Prostate gland (tissue), 2 donors: ENCODE measurements around the gene NFATC3. TPM values are rescaled to one million over a fixed set of nuclear protein-coding genes. Genes with fewer than 3 reads are reported as not detected.

Experiments used
- DNase-seq: peaks from one replicate; pipeline ENCODE4 v3.0.0-alpha.2; 2019; ENCODE audit warnings: low spot score
- H3K27ac ChIP-seq, 2 donors: fragments of 200-600 bp; sonication (generic); 2 replicates each; pipeline ENCODE4 v1.5.1; 2017 to 2019
- H3K27me3 ChIP-seq: fragments of 200-600 bp; sonication (generic); replicated peaks from 2 replicates; pipeline ENCODE4 v1.5.1; 2019; ENCODE audit not compliant: insufficient read depth
- H3K36me3 ChIP-seq, 2 donors: fragments of 200-600 bp; sonication (generic); 1 replicate in 1 of 2; 2 replicates in 1 of 2; pipeline versions ENCODE4 v1.5.1 to v1.8.1; 2017 to 2019
- H3K4me1 ChIP-seq: fragments of 200-600 bp; sonication (generic); replicated peaks from 2 replicates; pipeline ENCODE4 v1.5.1; 2019
- H3K4me3 ChIP-seq, 2 donors: fragments of 200-600 bp; sonication (generic); 2 replicates each; pipeline ENCODE4 v1.5.1; 2017 to 2019
- H3K9me3 ChIP-seq: fragments of 200-600 bp; sonication (generic); 2 replicates; pipeline ENCODE4 v1.5.1; 2017
- POLR2A ChIP-seq: fragments of 450-650 bp; IDR thresholded peaks from one replicate; pipeline ENCODE4 v1.6.1; 2016; ENCODE audit warnings: antibody characterized with exemption, mild to moderate bottlenecking
- POLR2AphosphoS5 ChIP-seq: sonication (generic); formaldehyde crosslinking; IDR thresholded peaks from one replicate; pipeline ENCODE4 v1.6.1; 2017; ENCODE audit warnings: antibody characterized with exemption
- WGBS: methylation state at CpG from one replicate; pipeline ENCODE4 v1.1.5; 2018; 5-methylcytosine and 5-hydroxymethylcytosine counted together
- intact Hi-C: fragments of 100-400 bp; cut with DNase I; formaldehyde crosslinking; loops from one replicate; pipeline ENCODE4 v1.14.2; 2022
- total RNA-seq, 2 donors: library from RNA; depleted of rRNA; stranded (reverse); fragments of >200 nt; gene quantifications; one replicate each; pipeline ENCODE4 v1.1.0, GENCODE V29; 2016
- TF ChIP-seq, protein P1 (sequence below), 4 experiments: fragments of 200-600 bp in 2 of 4; fragments of 450-650 bp in 2 of 4; sonication (generic) in 2 of 4; IDR thresholded peaks; 1 replicate in 3 of 4; 2 replicates in 1 of 4; pipeline ENCODE4 v1.5.1; 2016 to 2019; ENCODE audit warnings: antibody characterized with exemption in 4 of 4, mild to moderate bottlenecking in 2 of 4, moderate library complexity in 2 of 4

NFATC3 gene
- total RNA-seq, 2 donors from 2014 or later: 36.6 to 84.1 TPM

DNA sequence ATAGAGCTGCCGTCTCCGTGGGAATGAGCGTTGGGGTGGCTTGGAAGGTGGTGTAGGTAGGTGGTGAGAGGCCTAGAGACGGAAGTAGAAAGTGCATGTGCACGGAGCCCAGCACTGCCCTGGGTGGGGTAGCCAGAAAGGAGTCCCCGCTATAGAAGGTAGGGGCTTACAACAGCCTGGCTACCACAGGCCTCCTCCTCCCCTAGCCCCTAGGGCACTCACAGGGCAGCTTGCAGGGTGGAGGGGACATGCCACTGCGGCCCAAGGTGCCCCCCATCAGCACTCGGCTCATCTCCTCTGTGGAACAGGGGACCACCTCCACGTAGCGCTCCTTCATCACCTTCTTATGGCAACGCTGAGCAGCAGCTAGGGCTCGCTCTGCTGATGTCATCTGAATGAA, 145.8 kb downstream of the NFATC3 start:
- Histone ChIP-seq H3K27ac (peak overlapping the region in 1 of 2 donors; percentile 74), H3K4me1 (peaks cover 39% of the 10 kb centered on the region), H3K9me3 (no peaks in the 10 kb centered on the region), H3K27me3 (no peaks in the 10 kb centered on the region), H3K36me3 (peaks cover 4 to 16% of the 10 kb centered on the region in 2 donors), H3K4me3 (no peak overlapping the region)
- WGBS: 90% methylated on average over 12 of the region's 12 CpGs
- no peak for TF ChIP-seq POLR2A
- TF ChIP-seq, protein P1, sequence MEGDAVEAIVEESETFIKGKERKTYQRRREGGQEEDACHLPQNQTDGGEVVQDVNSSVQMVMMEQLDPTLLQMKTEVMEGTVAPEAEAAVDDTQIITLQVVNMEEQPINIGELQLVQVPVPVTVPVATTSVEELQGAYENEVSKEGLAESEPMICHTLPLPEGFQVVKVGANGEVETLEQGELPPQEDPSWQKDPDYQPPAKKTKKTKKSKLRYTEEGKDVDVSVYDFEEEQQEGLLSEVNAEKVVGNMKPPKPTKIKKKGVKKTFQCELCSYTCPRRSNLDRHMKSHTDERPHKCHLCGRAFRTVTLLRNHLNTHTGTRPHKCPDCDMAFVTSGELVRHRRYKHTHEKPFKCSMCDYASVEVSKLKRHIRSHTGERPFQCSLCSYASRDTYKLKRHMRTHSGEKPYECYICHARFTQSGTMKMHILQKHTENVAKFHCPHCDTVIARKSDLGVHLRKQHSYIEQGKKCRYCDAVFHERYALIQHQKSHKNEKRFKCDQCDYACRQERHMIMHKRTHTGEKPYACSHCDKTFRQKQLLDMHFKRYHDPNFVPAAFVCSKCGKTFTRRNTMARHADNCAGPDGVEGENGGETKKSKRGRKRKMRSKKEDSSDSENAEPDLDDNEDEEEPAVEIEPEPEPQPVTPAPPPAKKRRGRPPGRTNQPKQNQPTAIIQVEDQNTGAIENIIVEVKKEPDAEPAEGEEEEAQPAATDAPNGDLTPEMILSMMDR (IDR thresholded peaks at IDR 0.05): no peak
- TF ChIP-seq POLR2AphosphoS5: no peak
- no peak for DNase-seq
- intact Hi-C loops: no loop called here

DNA sequence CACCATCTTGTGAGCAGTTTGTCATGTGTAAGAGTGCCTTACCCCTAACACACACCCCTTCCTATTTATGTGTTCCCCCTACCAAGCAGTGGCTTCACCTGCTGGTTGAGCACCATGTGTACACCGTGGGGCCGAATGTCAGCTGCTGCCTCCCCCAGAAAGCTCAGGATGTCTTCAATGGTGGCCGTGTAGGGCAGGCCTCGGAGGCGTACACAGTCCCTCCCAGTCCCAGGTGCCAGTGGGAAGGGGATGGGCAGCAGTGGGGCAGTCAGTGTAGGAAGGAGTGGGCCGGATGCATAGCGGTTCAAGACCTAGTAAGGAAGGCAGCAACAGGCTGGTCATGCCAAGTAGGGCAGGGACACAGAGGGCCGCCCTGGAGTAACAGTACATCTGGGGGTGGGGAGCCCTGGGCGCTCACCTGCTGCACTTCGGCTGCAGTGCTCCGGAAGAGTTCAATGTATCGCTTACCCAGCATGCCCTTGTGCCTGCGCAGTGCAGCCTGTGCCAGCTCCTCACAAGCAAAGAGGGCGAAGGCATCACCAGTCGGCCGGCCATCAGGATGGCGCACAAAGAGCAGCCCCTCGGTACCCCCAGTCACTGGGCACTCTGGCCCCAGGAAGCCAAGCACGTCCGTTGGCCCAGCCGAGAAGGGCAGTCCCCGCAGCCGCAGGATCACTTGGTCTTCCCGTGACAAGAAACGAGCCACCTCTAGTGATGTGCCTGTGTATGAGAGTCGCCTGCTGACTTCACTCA, 146.4 kb downstream of the NFATC3 start:
- WGBS: 92% methylated on average over 26 of the region's 26 CpGs

DNA sequence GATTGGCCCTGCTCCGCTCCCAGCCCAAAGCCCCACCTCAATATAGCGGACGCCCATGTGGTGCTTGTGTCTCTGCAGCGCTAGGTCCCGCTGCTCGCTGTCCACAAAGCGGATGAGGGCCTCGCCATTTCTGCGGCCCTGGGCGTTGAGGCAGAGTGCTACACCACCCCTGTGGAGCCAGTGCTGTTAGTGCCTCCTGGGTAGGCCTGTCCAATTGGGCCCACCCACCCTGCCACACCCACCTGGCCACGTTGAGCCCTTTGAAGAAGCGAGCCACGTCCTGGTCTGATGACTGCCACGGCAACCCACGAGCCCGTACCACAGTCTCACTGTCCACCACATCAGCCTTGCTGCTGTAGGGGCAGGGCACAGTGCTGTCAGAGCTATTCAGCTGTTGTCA, 147.2 kb downstream of the NFATC3 start:
- TF ChIP-seq, protein P1 (IDR thresholded peaks at IDR 0.05): no peak
- TF ChIP-seq POLR2AphosphoS5 (no peak), POLR2A (no peak)
- Histone ChIP-seq H3K27ac (peak overlapping the region in 1 of 2 donors; percentile 95), H3K4me3 (no peak overlapping the region), H3K4me1 (peaks cover 41% of the 10 kb centered on the region), H3K36me3 (peaks cover 4 to 16% of the 10 kb centered on the region in 2 donors), H3K27me3 (no peaks in the 10 kb centered on the region), H3K9me3 (no peaks in the 10 kb centered on the region)
- intact Hi-C loops: no loop called here
- no peak for DNase-seq
- WGBS: 84% methylated on average over 16 of the region's 16 CpGs

More for the DNA sequence above, 146.4 kb downstream of the NFATC3 start:
- Histone ChIP-seq H3K9me3 (no peaks in the 10 kb centered on the region), H3K27ac (peak overlapping the region in 1 of 2 donors; percentile 95), H3K36me3 (peaks cover 4 to 16% of the 10 kb centered on the region in 2 donors), H3K4me3 (no peak overlapping the region), H3K4me1 (peaks cover 43% of the 10 kb centered on the region), H3K27me3 (no peaks in the 10 kb centered on the region)
- DNase-seq: no peak
- intact Hi-C loops: no loop called here
- no peak for TF ChIP-seq POLR2A
- TF ChIP-seq, protein P1 (IDR thresholded peaks at IDR 0.05): no peak
- TF ChIP-seq POLR2AphosphoS5: no peak

DNA sequence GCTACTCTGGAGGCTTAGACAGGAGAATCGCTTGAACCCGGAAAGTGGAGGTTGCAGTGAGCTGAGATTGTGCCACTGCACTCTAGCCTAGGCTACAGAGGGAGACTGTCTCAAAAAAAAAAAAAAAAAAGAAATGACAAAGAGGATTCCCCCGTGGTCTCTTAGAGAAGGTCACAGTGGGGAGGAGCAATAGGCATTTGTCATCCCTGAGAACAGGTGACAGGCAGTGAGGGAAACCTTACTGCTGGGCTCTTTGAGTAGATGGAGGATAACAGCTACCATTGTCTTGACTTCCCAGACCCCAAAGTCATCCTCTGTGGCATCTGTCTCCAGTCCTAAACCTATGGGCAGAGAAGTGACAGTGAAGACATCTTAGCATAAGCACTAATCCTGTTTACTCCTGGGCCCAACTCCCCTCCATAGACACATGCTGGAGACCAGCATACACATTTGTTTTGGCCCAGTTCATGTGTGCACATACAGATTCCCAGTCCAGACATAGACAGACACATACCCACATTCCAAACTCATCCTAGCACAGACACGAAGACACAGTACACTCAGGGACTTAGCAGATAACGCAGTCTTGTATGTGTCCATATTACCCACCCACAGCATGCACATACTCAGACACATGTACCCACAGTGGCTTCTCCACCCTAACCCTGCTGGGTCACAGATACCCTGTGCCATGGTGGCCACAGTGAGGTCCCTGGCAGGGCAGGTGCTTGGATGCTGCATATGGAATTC, 148.1 kb downstream of the NFATC3 start:
- WGBS: 78% methylated on average over 5 of the region's 5 CpGs
- intact Hi-C loops: no loop called here
- Histone ChIP-seq H3K4me1 (peaks cover 33% of the 10 kb centered on the region), H3K4me3 (peak overlapping the region in 1 of 2 donors; percentile 52), H3K27me3 (no peaks in the 10 kb centered on the region), H3K9me3 (no peaks in the 10 kb centered on the region), H3K27ac (peak overlapping the region; percentile 95), H3K36me3 (peaks cover 4 to 16% of the 10 kb centered on the region in 2 donors)
- DNase-seq: no peak
- no peak for TF ChIP-seq POLR2A
- TF ChIP-seq, protein P1 (IDR thresholded peaks at IDR 0.05): no peak
- no peak for TF ChIP-seq POLR2AphosphoS5
